Heart left ventricle (tissue), 13 donors: ENCODE measurements around the gene PACRG.

ENCODE experiments used
- POLR2A ChIP-seq, 2 donors: fragments of 450-650 bp; IDR thresholded peaks; one replicate each; pipeline ENCODE4 v1.6.1; 2017; ENCODE audit warnings: antibody characterized with exemption in 2 of 2, mild to moderate bottlenecking in 2 of 2, moderate library complexity in 2 of 2
- TF ChIP-seq, protein P1 (sequence below), 12 donors: fragments of 200-600 bp; sonication (generic) in 4 of 12; IDR thresholded peaks; one replicate each; pipeline versions ENCODE4 v1.5.0 to v1.8.0; 2018 to 2022; ENCODE audit warnings: antibody characterized with exemption in 12 of 12, mild to moderate bottlenecking in 5 of 12
- donor health status: ischemic (EF 13 %, LVEDD 7.1; RV severe dilation, severe dysfunction).
- donor health status: DM: no; HTN: yes; CAD: no.
- donor health status: DM: no; HTN: no; CAD: no.
- donor health status: ischemic (EF 25% LVEDD 6.9; RV normal size, moderate dysfunction).
- donor health status: ischemic (EF 25% LVEDD 5.7; RV mildly dilated, moderate dysfunction).
- donor health status: ischemic (EF 35%, LVEDD 5.7; RV mildly dilated, moderate dysfunction).
- donor health status: nonischemic (EF 11% LVEDD 7.7; RV severe dilation, severe dysfunction).
- donor health status: DM: yes; HTN: yes; CAD: no.
- donor health status: PGD.
- donor health status: ischemic (EF 29% LVEDD 5.4; RV normal size, mild dysfunction).
- donor health status: nonischemic (EF 23%, LVEDD 6.1; RV moderate dilation, normal function).

DNA sequence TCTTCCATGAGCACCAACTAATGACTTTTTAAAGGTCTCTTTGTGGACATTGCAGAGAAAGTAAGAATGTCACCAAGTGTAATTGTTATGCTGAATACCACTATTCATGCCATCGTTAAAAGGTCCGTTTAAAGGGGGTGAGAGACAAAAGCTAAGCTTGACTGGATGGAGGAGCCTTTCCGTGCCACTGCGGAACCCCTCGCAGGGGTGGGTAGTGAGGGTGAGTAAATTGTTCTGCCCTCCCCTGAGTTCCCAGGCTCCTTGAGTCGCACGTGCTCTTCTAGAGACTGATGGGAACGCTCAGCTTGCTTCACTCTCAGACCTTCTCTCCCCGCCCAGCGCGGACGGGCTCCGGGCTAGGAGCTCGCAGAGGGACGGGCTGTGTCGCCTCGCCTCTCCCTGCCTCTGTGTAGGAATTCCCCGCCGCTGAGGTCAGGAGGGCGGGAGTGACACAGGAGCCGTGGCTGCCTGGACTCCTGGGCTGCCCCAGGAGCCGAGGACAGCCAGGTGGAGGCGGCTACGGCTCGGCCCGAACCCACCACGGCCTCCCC, 371.9 kb downstream of the PACRG start:
- TF ChIP-seq, protein P1, sequence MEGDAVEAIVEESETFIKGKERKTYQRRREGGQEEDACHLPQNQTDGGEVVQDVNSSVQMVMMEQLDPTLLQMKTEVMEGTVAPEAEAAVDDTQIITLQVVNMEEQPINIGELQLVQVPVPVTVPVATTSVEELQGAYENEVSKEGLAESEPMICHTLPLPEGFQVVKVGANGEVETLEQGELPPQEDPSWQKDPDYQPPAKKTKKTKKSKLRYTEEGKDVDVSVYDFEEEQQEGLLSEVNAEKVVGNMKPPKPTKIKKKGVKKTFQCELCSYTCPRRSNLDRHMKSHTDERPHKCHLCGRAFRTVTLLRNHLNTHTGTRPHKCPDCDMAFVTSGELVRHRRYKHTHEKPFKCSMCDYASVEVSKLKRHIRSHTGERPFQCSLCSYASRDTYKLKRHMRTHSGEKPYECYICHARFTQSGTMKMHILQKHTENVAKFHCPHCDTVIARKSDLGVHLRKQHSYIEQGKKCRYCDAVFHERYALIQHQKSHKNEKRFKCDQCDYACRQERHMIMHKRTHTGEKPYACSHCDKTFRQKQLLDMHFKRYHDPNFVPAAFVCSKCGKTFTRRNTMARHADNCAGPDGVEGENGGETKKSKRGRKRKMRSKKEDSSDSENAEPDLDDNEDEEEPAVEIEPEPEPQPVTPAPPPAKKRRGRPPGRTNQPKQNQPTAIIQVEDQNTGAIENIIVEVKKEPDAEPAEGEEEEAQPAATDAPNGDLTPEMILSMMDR (IDR thresholded peaks at IDR 0.05) = no peak
- no peak for TF ChIP-seq POLR2A (IDR thresholded peaks at IDR 0.05)
